CMK (cell line): Measurements from ENCODE around the gene KLRC4.
"Not testable (repeated sequence)": the region's sequence is repeated elsewhere in the genome, so short reads cannot be mapped to it uniquely, and the experiment has no call there.

Source experiments
- DNase-seq: peaks from one replicate; pipeline ENCODE4 v3.0.0-alpha.2; 2010; ENCODE audit warnings: low read depth

The KLRC4 gene

GRCh38 chr12:10397296-10397695 is 12.3 kb downstream of the KLRC4 start:
- DNase-seq, result no peak

GRCh38 chr12:10396176-10396575 is 13.4 kb downstream of the KLRC4 start:
- not testable (repeated sequence) for DNase-seq

- no peak for DNase-seq
These were observed 14.1 kb downstream of the KLRC4 start for GRCh38 chr12:10395390-10395998.

- DNase-seq, result not testable (repeated sequence)
These were observed 14.9 kb downstream of the KLRC4 start for GRCh38 chr12:10394531-10395152.

GRCh38 chr12:10393291-10393690 is 16.3 kb downstream of the KLRC4 start:
- no peak for DNase-seq

- peak; percentile 78 for DNase-seq
These were observed 17.1 kb downstream of the KLRC4 start for GRCh38 chr12:10392394-10392930.

- DNase-seq, result not testable (repeated sequence)
These were observed 18.6 kb downstream of the KLRC4 start for GRCh38 chr12:10390991-10391390.

GRCh38 chr12:10389904-10390303 is 19.7 kb downstream of the KLRC4 start, which contains the start of gene KLRK1:
TSS of gene KLRK1 (minus strand) at chr12:10390041. CDS start at chr12:10388810, 1,231 bp downstream.
- DNase-seq, result no peak

GRCh38 chr12:10388624-10389413 is 20.7 kb downstream of the KLRC4 start:
- no peak for DNase-seq

- not testable (repeated sequence) for DNase-seq
These were observed 22.1 kb downstream of the KLRC4 start for GRCh38 chr12:10387498-10387897.

GRCh38 chr12:10386857-10387256 is 22.7 kb downstream of the KLRC4 start:
- no peak for DNase-seq

GRCh38 chr12:10385166-10385613 is 24.4 kb downstream of the KLRC4 start:
- no peak for DNase-seq

GRCh38 chr12:10384191-10384590 is 25.4 kb downstream of the KLRC4 start:
- DNase-seq, result no peak

- no peak for DNase-seq
These were observed 27.5 kb downstream of the KLRC4 start for GRCh38 chr12:10381928-10382628.

GRCh38 chr12:10378737-10379136 is 30.8 kb downstream of the KLRC4 start:
- not testable (repeated sequence) for DNase-seq

- no peak for DNase-seq
These were observed 34.9 kb downstream of the KLRC4 start for GRCh38 chr12:10374624-10375018.

GRCh38 chr12:10372559-10372958 is 37.0 kb downstream of the KLRC4 start:
- DNase-seq, result no peak

GRCh38 chr12:10371893-10372535 is 37.5 kb downstream of the KLRC4 start:
- not testable (repeated sequence) for DNase-seq

GRCh38 chr12:10369557-10370415 is 39.8 kb downstream of the KLRC4 start:
- DNase-seq, result no peak
